ENCODE measurements around the gene ZMIZ2. TPM values are rescaled to one million over a fixed set of nuclear protein-coding genes. Genes with fewer than 3 reads are reported as not detected.

The ZMIZ2 gene
- total RNA-seq, 1 donor from 2014 or later = 62.7 TPM

DNA sequence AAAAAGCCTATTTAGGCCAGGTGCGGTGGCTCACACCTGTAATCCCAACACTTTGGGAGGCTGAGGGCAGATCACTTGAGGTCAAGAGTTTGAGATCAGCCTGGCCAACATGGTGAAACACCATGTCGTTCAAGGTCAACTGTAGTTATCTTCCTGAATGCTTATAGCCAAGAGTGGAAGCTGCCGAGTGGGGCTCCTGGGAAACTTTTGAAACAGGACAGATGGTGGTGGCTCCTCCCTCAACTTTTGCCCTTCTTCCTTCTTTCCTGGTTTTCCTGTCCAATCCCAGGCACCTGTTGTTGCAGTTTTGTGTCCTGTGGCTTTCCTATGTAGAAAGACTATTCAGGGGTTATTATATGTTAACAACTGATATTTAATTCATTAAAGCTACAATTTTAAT, 39.1 kb downstream of the ZMIZ2 start:
- Histone ChIP-seq H3K36me3 (no peaks in the 10 kb centered on the region), H3K27me3 (ENCODE audit: low read depth) (no peaks in the 10 kb centered on the region), H3K27ac (replicated peaks) (no peak overlapping the region), H3K4me1 (no peaks in the 10 kb centered on the region), H3K9me3 (replicated peaks) (peaks cover 13% of the 10 kb centered on the region), H3K4me3 (no peak overlapping the region)
- TF ChIP-seq, protein P1, sequence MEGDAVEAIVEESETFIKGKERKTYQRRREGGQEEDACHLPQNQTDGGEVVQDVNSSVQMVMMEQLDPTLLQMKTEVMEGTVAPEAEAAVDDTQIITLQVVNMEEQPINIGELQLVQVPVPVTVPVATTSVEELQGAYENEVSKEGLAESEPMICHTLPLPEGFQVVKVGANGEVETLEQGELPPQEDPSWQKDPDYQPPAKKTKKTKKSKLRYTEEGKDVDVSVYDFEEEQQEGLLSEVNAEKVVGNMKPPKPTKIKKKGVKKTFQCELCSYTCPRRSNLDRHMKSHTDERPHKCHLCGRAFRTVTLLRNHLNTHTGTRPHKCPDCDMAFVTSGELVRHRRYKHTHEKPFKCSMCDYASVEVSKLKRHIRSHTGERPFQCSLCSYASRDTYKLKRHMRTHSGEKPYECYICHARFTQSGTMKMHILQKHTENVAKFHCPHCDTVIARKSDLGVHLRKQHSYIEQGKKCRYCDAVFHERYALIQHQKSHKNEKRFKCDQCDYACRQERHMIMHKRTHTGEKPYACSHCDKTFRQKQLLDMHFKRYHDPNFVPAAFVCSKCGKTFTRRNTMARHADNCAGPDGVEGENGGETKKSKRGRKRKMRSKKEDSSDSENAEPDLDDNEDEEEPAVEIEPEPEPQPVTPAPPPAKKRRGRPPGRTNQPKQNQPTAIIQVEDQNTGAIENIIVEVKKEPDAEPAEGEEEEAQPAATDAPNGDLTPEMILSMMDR (IDR thresholded peaks at IDR 0.05; ENCODE audit: borderline replicate concordance) = no peak
- intact Hi-C loops (cut with micrococcal nuclease) = no loop called here
- no peak for DNase-seq

DNA sequence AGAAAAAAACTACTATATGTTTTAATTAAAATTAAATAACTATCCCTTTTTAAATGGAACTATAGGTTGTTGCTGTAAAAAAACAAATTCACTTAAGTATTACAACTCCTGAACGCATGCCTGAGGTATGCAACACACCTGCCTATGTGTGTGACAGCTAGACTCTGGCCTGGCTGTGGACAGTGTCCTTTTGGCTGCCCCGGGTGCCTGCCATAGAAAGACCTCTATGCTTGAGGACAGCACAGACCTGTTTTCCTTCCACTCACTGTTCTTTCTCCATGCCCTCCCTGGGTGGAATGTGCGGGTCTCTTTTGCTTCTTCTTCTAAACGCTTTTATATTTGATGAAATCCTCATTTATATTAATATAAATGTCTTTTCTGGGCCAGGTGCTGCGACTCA, 41.3 kb downstream of the ZMIZ2 start:
- intact Hi-C loops (cut with micrococcal nuclease) = no loop called here
- H3K27me3 ChIP-seq (ENCODE audit: low read depth) = no peaks in the 10 kb centered on the region

DNA sequence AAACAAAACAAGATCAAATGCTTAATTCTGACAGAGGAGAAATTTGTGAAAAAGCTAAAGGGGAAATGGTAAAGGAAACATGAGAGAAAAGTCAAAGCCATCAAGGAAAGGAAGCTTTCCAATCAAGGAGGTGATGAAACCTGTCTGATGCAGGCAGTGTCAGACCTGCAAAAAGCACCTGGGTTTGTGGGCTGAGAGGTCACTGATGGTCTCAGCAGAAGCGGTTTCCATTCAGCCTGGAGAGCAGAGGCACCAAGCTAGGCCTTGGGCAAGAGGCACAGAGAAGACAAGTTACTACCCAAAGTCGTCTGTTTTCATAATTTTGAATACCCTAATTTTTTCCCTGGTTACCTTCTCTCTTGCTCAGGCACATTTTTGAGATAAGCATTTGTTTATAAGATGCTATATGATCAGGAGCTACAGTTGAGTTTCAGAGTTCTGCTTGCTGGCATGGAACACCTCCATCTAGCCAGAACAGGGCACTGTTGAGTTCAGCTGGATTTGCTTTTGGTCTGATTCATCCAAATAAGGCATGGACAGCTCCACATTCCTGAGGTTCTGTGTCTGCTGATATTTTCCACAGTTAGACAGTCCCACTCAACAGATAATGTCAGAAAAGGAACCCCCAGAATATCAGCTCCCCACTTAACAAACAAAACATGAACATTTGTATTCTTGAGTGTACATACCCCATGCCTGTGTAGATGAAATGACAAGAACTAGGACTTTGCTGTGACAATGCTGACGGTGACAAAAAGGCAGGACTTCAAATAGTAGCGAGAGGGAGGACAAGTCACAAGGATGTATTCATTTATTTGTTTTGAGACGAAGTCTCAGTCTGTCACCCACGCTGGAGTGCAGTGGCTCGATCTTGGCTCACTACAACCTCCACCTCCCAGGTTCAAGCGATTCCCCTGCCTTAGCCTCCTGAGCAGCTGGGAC, 42.9 kb downstream of the ZMIZ2 start:
- TF ChIP-seq, protein P1 (IDR thresholded peaks at IDR 0.05; ENCODE audit: borderline replicate concordance) = no peak
- DNase-seq = no peak
- intact Hi-C loops (cut with micrococcal nuclease) = no loop called here
- Histone ChIP-seq H3K4me3 (no peak overlapping the region), H3K27ac (replicated peaks) (no peak overlapping the region), H3K9me3 (replicated peaks) (no peaks in the 10 kb centered on the region), H3K4me1 (peaks cover 9% of the 10 kb centered on the region), H3K36me3 (no peaks in the 10 kb centered on the region), H3K27me3 (ENCODE audit: low read depth) (no peaks in the 10 kb centered on the region)

More for the DNA sequence above, 41.3 kb downstream of the ZMIZ2 start:
- no peak for DNase-seq
- TF ChIP-seq, protein P1 (IDR thresholded peaks at IDR 0.05; ENCODE audit: borderline replicate concordance) = no peak
- H3K9me3 ChIP-seq (replicated peaks) = no peaks in the 10 kb centered on the region
- no peaks in the 10 kb centered on the region for H3K36me3 ChIP-seq
- H3K27ac ChIP-seq (replicated peaks) = no peak overlapping the region
- no peak overlapping the region for H3K4me3 ChIP-seq
- H3K4me1 ChIP-seq = no peaks in the 10 kb centered on the region

DNA sequence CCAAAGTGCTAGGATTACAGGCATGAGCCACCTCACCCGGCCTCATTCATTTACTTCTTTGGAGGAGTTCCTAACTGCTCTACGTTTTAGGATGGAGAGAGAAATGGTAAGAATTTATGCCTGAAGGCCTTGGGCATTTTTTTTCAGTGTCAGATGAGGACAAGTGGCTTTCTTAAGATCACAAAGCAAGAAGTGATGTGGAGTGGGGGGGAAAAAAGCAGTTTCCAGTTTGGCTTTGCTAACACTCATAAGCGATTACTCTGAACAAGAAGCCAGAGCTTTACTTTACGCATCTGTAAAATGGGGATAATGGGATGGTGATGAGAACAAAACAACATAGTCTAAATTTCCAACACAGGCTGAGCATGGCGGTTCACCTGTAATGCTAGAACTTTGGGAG, 45.3 kb downstream of the ZMIZ2 start:
- Histone ChIP-seq H3K4me3 (no peak overlapping the region), H3K27me3 (ENCODE audit: low read depth) (no peaks in the 10 kb centered on the region), H3K4me1 (peaks cover 33% of the 10 kb centered on the region), H3K36me3 (peaks cover 3% of the 10 kb centered on the region), H3K27ac (replicated peaks) (no peak overlapping the region), H3K9me3 (replicated peaks) (no peaks in the 10 kb centered on the region)
- DNase-seq = no peak
- TF ChIP-seq, protein P1 (IDR thresholded peaks at IDR 0.05; ENCODE audit: borderline replicate concordance) = no peak
- intact Hi-C loops (cut with micrococcal nuclease) = no loop called here

DNA sequence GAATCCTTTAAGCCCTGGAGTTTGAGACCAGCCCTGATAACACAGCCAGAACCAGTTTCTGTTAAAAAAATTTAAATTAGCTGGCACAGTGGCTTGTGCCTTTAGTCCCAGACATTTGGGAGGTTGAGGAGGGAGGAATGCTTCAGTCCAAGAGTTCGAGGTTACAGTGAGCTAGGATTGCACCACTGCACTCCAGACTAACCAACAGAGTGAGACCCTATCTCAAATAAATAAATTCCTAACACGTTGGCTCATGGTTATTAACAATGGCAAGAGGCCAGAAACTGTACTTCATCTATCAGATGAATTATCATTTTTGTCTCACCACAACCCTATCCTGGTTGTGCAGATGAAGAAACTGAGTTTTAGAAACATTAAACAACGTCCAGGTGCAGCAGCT, 45.7 kb downstream of the ZMIZ2 start:
- Histone ChIP-seq H3K36me3 (peaks cover 8% of the 10 kb centered on the region), H3K4me1 (peaks cover 37% of the 10 kb centered on the region), H3K27ac (replicated peaks) (no peak overlapping the region), H3K9me3 (replicated peaks) (no peaks in the 10 kb centered on the region), H3K27me3 (ENCODE audit: low read depth) (no peaks in the 10 kb centered on the region), H3K4me3 (no peak overlapping the region)
- DNase-seq = no peak
- TF ChIP-seq, protein P1 (IDR thresholded peaks at IDR 0.05; ENCODE audit: borderline replicate concordance) = no peak
- intact Hi-C loops (cut with micrococcal nuclease) = no loop called here
